ENCODE data around the gene ARHGEF26. TPM values are rescaled to one million over a fixed set of nuclear protein-coding genes. Genes with fewer than 3 reads are reported as not detected.

Gene ARHGEF26
- polyA plus RNA-seq, 1 donor (not counting 4 experiments of a cell fraction or from before 2014, with no cell fraction given), result 2.2 TPM

- H3K9me1 ChIP-seq (ENCODE audit: control insufficient read depth, extremely low read depth, insufficient read depth, low read length), result no peaks in the 10 kb centered on the region
- no peak for FAIRE-seq
- H3K4me2 ChIP-seq (ENCODE audit: control insufficient read depth, extremely low read depth, insufficient read depth, low read depth, low read length), result no peak overlapping the region
- no peaks in the 10 kb centered on the region for H3K79me2 ChIP-seq (ENCODE audit: control insufficient read depth, insufficient read depth, low read length)
- dilution Hi-C loops (cut with MboI; ENCODE audit: extremely low pct_ligation_motif_present, low sequenced_read_pairs), result no loop called here
- no peaks in the 10 kb centered on the region for H3K27me3 ChIP-seq (ENCODE audit: control insufficient read depth, extremely low read depth, insufficient read depth, low read length)
- H3K4me3 ChIP-seq (ENCODE audit: control insufficient read depth in 2 of 3, extremely low read depth in 1 of 3, insufficient read depth in 2 of 3, low read depth in 1 of 3, low read length in 3 of 3), result no peak overlapping the region
- no peak overlapping the region for H3K27ac ChIP-seq (ENCODE audit: control insufficient read depth, insufficient read depth, low read length)
- H3K9ac ChIP-seq (ENCODE audit: control insufficient read depth, extremely low read depth, insufficient read depth, low read length), result no peak overlapping the region
- H3K9me3 ChIP-seq (ENCODE audit: control insufficient read depth, low read depth, low read length), result no peaks in the 10 kb centered on the region
- TF ChIP-seq EZH2 (IDR thresholded peaks at IDR 0.05; ENCODE audit: low read length) (no peak), CTCF (optimal IDR thresholded peaks at IDR 0.05 in 1 of 3, IDR thresholded peaks at IDR 0.05 in 1 of 3, conservative IDR thresholded peaks at IDR 0.05 in 1 of 3; ENCODE audit: extremely low read depth in 1 of 3, insufficient read depth in 2 of 3, low read length in 3 of 3) (no peak)
- H2AFZ ChIP-seq (ENCODE audit: control insufficient read depth, low read length), result no peak overlapping the region
- DNase-seq (ENCODE audit: low read depth, low spot score), result no peak
- no peaks in the 10 kb centered on the region for H3K36me3 ChIP-seq (ENCODE audit: control insufficient read depth in 2 of 2, extremely low read depth in 1 of 2, insufficient read depth in 2 of 2, low read length in 2 of 2)
- H4K20me1 ChIP-seq (ENCODE audit: control insufficient read depth, extremely low read depth, insufficient read depth, low read length), result no peaks in the 10 kb centered on the region
- no peaks in the 10 kb centered on the region for H3K4me1 ChIP-seq (ENCODE audit: control insufficient read depth, extremely low read depth, insufficient read depth, low read length)
Measured at GRCh38 chr3:154193000-154193615, 71.9 kb downstream of the ARHGEF26 start.

DNA sequence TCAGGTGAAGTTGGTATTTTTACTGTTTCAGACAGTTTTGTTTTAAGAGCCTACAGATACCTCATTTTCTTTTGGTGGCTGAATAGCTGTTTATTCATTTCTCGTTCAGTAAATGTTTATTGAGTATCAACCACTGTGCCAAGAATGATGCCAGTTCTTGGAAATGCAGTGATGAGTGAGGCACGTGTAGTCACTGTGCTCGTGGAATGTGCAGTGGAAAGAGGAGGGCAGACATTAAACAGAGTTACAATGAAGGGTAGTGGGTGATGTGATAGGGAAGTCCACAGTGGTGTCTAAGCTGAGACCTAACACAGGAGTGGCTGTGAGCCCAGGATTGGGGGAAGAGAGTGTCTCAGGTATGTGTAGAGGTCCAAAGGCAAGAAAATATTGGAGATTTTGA is 73.7 kb downstream of the ARHGEF26 start:
- Histone ChIP-seq H3K4me1 (ENCODE audit: control insufficient read depth, extremely low read depth, insufficient read depth, low read length) (no peaks in the 10 kb centered on the region), H4K20me1 (ENCODE audit: control insufficient read depth, extremely low read depth, insufficient read depth, low read length) (no peaks in the 10 kb centered on the region), H2AFZ (ENCODE audit: control insufficient read depth, low read length) (no peak overlapping the region), H3K27ac (ENCODE audit: control insufficient read depth, insufficient read depth, low read length) (no peak overlapping the region), H3K4me2 (ENCODE audit: control insufficient read depth, extremely low read depth, insufficient read depth, low read depth, low read length) (no peak overlapping the region), H3K79me2 (ENCODE audit: control insufficient read depth, insufficient read depth, low read length) (no peaks in the 10 kb centered on the region), H3K9ac (ENCODE audit: control insufficient read depth, extremely low read depth, insufficient read depth, low read length) (no peak overlapping the region), H3K4me3 (ENCODE audit: control insufficient read depth in 2 of 3, extremely low read depth in 1 of 3, insufficient read depth in 2 of 3, low read depth in 1 of 3, low read length in 3 of 3) (no peak overlapping the region), H3K36me3 (ENCODE audit: control insufficient read depth in 2 of 2, extremely low read depth in 1 of 2, insufficient read depth in 2 of 2, low read length in 2 of 2) (no peaks in the 10 kb centered on the region), H3K9me1 (ENCODE audit: control insufficient read depth, extremely low read depth, insufficient read depth, low read length) (no peaks in the 10 kb centered on the region), H3K27me3 (ENCODE audit: control insufficient read depth, extremely low read depth, insufficient read depth, low read length) (no peaks in the 10 kb centered on the region), H3K9me3 (ENCODE audit: control insufficient read depth, low read depth, low read length) (no peaks in the 10 kb centered on the region)
- dilution Hi-C loops (cut with MboI; ENCODE audit: extremely low pct_ligation_motif_present, low sequenced_read_pairs), result no loop called here
- FAIRE-seq, result no peak
- no peak for DNase-seq (ENCODE audit: low read depth, low spot score)
- TF ChIP-seq EZH2 (IDR thresholded peaks at IDR 0.05; ENCODE audit: low read length) (no peak), CTCF (optimal IDR thresholded peaks at IDR 0.05 in 1 of 3, IDR thresholded peaks at IDR 0.05 in 1 of 3, conservative IDR thresholded peaks at IDR 0.05 in 1 of 3; ENCODE audit: extremely low read depth in 1 of 3, insufficient read depth in 2 of 3, low read length in 3 of 3) (no peak)

Measured in keratinocyte (primary cell).